Measurements from ENCODE around the gene FZD1. TPM values are rescaled to one million over a fixed set of nuclear protein-coding genes. Genes with fewer than 3 reads are reported as not detected.

FZD1 gene
- total RNA-seq, 1 donor from 2014 or later, result 9.2 TPM

DNA sequence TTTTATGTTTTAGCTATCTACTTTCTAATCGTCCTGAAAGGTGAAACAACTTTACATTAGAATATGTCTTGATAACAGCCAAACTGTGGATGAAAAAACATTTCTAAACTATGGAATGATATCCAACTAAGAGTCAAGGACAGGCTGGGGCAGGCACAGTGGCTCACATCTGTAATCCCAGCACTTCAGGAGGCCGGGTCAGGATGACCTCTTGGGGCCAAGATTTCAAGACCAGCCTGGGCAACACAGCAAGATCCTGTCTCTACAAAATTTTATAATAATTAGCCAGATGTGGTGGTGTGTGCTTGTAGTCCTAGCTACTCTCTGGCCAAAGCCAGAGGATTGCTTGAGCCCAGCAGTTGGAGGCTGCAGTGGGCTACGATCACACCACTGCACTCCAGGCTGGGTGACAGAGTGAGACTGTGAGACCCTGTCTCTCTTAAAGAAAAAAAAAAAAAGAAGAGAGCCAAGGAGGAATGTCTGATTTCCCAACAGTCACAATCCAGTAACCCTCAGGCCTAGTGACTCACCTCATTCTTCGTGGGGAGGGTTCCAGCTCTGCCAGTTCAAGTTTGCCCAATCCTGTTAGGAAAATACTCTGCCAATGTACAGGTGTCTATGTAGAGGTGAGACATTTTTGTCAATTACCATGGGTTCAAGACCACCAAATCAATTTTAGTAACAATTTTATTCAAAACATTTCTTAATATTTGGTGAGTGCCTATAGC, 14.6 kb upstream of the FZD1 start:
- Mint-ChIP-seq H3K9me3 (peaks cover 7% of the 10 kb centered on the region), H3K36me3 (ENCODE audit: low read depth) (no peaks in the 10 kb centered on the region), H3K27ac (ENCODE audit: unreplicated experiment) (no peak overlapping the region), H3K4me1 (no peaks in the 10 kb centered on the region), H3K4me3 (no peak overlapping the region), H3K27me3 (ENCODE audit: low read depth) (no peaks in the 10 kb centered on the region)
- no peak for TF ChIP-seq CTCF (conservative IDR thresholded peaks at IDR 0.05)
- DNase-seq (ENCODE audit: low read depth, low spot score), result no peak

- DNase-seq (ENCODE audit: low read depth, low spot score), result no peak
- Mint-ChIP-seq H3K9me3 (peaks cover 13% of the 10 kb centered on the region), H3K4me1 (no peaks in the 10 kb centered on the region)
These were observed 13.5 kb upstream of the FZD1 start for GRCh38 chr7:91250706-91251105.

GRCh38 chr7:91251877-91252276, 12.4 kb upstream of the FZD1 start:
- H3K4me3 Mint-ChIP-seq, result no peak overlapping the region
- H3K4me1 Mint-ChIP-seq, result no peaks in the 10 kb centered on the region
- TF ChIP-seq CTCF (conservative IDR thresholded peaks at IDR 0.05), result no peak
- H3K27me3 Mint-ChIP-seq (ENCODE audit: low read depth), result no peaks in the 10 kb centered on the region
- DNase-seq (ENCODE audit: low read depth, low spot score), result no peak
- H3K36me3 Mint-ChIP-seq (ENCODE audit: low read depth), result peaks cover 7% of the 10 kb centered on the region
- H3K9me3 Mint-ChIP-seq, result peaks cover 19% of the 10 kb centered on the region
- H3K27ac Mint-ChIP-seq (ENCODE audit: unreplicated experiment), result no peak overlapping the region

More at GRCh38 chr7:91250706-91251105, 13.5 kb upstream of the FZD1 start:
- H3K36me3 Mint-ChIP-seq (ENCODE audit: low read depth), result peaks cover 3% of the 10 kb centered on the region
- H3K27me3 Mint-ChIP-seq (ENCODE audit: low read depth), result no peaks in the 10 kb centered on the region
- no peak overlapping the region for H3K27ac Mint-ChIP-seq (ENCODE audit: unreplicated experiment)
- TF ChIP-seq CTCF (conservative IDR thresholded peaks at IDR 0.05), result no peak
- H3K4me3 Mint-ChIP-seq, result no peak overlapping the region

DNA sequence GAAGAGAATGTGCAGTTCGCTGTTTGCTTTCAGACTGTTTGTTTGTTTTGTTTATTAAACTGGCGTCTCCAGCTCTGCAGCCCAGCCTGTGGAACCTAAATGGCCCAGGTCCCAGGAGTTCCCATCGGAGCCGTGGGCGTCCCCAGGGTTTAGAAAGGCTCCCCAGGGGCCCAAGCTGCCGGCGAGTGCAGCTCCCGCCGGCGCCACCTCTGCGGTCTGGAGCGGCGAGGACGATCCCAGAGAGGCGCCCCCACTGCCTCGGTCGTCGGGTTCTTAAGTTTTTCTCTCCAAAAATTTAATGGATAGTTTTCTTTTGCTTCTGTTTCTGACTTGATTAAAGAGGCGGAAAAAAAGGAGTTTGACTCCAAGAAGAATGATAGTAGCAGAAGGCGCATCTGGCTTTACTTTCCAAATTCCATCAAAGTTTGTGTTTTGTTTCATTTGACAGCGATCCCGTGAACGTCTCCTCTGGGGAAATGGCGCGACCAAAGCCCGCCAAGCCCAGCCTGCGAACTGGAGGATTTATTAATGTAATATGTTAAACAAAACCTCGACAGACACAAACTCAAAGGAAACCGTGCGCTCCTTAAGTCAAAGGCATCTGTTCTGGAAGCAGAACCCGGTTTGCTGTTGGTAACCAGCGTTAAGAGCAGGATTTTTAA, 718 bp upstream of the FZD1 start:
- Mint-ChIP-seq H3K36me3 (ENCODE audit: low read depth) (no peaks in the 10 kb centered on the region), H3K27me3 (ENCODE audit: low read depth) (peaks cover 59% of the 10 kb centered on the region), H3K4me1 (peaks cover 37% of the 10 kb centered on the region), H3K4me3 (peak overlapping the region; percentile 95), H3K27ac (ENCODE audit: unreplicated experiment) (peak overlapping the region; percentile 94), H3K9me3 (no peaks in the 10 kb centered on the region)
- no peak for TF ChIP-seq CTCF (conservative IDR thresholded peaks at IDR 0.05)
- peak; percentile 24 for DNase-seq (ENCODE audit: low read depth, low spot score)

DNA sequence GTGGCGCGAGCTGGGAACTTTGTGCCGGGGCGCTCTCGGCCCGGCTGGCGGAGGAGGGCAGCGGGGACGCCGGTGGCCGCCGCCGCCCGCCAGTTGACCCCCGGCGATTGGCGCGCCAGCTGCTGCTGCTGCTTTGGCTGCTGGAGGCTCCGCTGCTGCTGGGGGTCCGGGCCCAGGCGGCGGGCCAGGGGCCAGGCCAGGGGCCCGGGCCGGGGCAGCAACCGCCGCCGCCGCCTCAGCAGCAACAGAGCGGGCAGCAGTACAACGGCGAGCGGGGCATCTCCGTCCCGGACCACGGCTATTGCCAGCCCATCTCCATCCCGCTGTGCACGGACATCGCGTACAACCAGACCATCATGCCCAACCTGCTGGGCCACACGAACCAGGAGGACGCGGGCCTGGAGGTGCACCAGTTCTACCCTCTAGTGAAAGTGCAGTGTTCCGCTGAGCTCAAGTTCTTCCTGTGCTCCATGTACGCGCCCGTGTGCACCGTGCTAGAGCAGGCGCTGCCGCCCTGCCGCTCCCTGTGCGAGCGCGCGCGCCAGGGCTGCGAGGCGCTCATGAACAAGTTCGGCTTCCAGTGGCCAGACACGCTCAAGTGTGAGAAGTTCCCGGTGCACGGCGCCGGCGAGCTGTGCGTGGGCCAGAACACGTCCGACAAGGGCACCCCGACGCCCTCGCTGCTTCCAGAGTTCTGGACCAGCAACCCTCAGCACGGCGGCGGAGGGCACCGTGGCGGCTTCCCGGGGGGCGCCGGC, 870 bp downstream of the FZD1 start:
- no peaks in the 10 kb centered on the region for H3K36me3 Mint-ChIP-seq (ENCODE audit: low read depth)
- H3K9me3 Mint-ChIP-seq, result no peaks in the 10 kb centered on the region
- H3K27me3 Mint-ChIP-seq (ENCODE audit: low read depth), result peaks cover 59% of the 10 kb centered on the region
- peaks cover 37% of the 10 kb centered on the region for H3K4me1 Mint-ChIP-seq
- H3K4me3 Mint-ChIP-seq, result peak overlapping the region; percentile 96
- peak; percentile 33 for DNase-seq (ENCODE audit: low read depth, low spot score)
- peak overlapping the region; percentile 69 for H3K27ac Mint-ChIP-seq (ENCODE audit: unreplicated experiment)
- no peak for TF ChIP-seq CTCF (conservative IDR thresholded peaks at IDR 0.05)
